Measurements from ENCODE around the gene POR.

POR gene

DNA sequence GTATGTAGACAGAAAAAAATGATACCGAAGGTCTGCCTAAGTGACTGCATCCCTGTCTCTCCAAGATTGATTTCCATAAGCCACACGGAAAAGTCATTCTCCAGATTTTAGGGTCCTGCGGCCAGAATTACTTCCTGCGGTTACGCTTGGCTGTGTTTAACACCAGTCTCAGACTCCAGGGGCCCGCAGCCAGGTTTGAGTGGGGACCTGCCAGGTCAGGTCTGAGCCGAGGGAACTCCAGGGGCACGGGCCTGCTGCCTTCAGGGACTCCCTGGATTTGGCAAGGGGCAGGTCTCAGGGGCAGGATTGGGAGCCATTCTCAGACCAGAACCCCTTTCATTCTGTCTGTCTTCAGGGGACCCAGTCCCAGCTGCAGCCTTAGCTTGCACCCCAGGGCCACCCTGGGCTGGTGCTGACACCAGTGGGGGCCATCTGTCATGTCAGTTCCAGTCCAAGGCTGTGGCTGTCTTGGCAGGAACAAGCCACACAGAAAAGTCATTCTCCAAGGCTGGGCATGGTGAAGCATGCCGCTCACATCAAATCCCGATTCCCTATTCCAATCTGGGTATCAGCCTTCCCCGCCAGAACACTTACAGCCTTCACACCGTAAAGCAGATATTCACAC lies 40.5 kb downstream of the POR start:
- DNase-seq, result no peak

DNA sequence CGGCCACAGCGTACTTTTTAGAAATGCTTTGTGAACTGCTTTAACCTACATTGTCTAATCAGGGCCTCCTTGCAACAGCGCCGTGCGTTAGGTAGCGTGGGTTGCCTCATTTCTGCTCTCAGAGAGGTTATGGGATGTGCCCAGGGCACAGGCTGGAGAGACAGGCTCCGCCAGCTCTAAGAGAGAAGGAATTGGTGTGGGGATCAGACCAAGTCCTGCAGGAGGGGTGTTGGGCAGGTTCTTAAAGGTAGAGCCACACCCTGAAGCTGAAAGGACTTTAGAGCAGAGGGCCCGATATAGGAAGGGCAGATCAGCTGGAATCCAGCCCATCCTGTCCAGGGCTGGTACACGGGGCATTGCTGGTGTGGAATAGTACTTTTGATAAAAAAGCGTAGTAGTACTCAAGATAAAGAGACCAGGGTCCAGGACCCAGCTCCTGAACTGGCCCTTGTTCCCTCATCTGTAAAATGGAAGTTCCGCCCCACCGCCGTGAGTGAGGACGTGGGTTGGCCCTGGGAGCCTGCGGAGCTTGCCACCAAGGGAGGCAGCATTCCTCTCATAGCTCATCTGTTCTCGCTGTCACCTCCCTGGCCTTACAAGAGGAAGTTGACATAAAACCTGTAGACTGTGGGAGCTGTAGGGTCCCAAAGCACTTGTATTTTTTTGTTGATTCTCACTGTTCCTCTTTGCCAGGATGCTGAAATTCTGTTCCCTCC lies 42.2 kb downstream of the POR start:
- no peak for DNase-seq

- DNase-seq, result no peak
Measured at GRCh38 chr7:75958802-75959543, 44.0 kb downstream of the POR start.

- DNase-seq, result no peak
Measured at GRCh38 chr7:75960372-75960771, 45.4 kb downstream of the POR start.

GRCh38 chr7:75961218-75961617 lies 46.3 kb downstream of the POR start:
- DNase-seq, result no peak

DNA sequence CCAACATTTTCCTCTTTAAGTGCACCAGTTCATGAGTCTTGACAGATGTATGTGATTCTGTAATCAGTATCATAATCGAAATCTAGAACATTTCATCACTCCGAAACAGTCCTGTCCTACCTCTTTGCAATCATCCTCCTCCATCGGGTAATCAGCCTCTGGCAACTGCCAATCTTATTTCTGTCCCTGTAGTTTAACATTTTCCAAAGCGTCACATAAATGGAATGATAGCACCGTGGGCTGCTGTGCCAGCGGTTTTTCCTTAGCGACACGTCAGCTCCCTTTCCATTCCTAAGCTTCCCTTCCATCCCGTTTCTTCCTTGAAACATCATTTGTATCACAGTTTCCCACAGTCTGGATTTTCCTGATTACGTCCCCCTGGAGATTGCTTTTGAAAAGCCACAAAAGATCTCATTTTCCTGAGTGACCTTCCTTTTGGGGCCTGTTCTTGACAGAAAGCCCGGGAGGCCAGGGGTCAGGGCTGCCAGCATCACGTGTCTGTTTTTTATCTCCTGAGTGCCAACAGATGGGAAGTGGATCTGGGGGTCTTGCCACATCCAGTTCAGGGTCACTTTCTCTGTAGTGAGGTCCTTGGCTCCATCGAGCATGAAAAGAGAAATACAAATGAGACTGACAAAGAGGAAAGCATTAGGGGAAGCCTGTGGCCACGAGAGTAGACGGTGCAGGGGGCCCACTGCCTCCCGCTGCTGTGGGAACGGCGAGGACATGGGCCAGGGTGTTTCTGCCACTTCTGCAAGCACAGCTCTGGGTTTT lies 47.8 kb downstream of the POR start:
- DNase-seq, result no peak

DNA sequence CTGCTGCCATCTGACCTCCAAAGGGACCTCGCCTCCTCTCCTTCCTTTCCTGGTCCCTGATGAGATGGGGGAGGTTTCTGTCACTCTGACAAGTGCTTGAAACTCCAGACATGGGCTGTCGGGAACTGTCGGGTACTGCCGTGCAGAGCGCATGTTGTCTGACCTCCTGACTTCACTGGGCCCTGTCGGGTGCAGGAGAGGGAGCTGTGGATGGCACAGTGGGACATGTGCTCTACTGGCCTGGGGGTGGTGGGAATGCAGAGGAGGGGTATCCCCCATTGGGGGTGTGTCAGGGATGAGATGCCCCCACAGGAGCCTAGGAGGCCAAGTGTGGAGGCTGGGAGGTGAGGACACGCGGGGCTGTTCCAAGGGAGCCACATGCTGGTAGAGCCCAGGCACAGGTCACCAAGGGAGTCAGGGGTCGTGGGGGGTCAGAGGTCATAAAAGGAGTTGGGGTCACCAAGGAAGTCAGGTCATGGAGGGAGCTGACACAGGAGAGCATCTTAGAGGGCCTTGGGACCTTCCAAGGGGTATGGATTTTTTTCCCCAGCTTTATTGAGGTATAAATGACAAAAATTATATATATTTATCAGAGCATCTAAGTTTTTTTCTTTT lies 48.5 kb downstream of the POR start:
- no peak for DNase-seq

- DNase-seq, result no peak
Measured at GRCh38 chr7:75965617-75966016, 50.7 kb downstream of the POR start.

- DNase-seq, result peak; percentile 56
Measured at GRCh38 chr7:75966190-75966961, 51.4 kb downstream of the POR start.

DNA sequence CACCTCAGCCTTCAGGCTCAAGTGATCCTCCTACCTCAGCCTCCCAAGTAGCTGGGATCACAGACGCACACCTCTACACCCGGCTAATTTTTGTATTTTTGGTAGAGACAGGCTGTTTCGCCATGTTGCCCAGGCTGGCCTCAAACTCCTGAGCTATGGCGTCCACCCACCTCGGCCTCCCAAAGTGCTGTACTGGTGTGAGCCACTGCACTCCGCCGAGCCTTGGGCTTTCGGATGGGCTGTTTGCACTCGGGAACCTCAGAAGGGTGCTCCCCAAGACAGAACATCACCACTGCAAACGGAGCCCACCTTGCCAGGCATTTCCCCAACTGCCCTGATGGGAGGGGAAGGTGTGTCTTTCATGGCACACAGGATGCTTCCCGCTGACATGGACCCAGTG lies 52.1 kb downstream of the POR start:
- DNase-seq, result no peak

- peak; percentile 9 for DNase-seq
Measured at GRCh38 chr7:75967487-75967997, 52.6 kb downstream of the POR start.

GRCh38 chr7:75968012-75968411 lies 53.1 kb downstream of the POR start:
- no peak for DNase-seq

- DNase-seq, result no peak
Measured at GRCh38 chr7:75968561-75969001, 53.6 kb downstream of the POR start.

- no peak for DNase-seq
Measured at GRCh38 chr7:75969182-75969581, 54.2 kb downstream of the POR start.

DNA sequence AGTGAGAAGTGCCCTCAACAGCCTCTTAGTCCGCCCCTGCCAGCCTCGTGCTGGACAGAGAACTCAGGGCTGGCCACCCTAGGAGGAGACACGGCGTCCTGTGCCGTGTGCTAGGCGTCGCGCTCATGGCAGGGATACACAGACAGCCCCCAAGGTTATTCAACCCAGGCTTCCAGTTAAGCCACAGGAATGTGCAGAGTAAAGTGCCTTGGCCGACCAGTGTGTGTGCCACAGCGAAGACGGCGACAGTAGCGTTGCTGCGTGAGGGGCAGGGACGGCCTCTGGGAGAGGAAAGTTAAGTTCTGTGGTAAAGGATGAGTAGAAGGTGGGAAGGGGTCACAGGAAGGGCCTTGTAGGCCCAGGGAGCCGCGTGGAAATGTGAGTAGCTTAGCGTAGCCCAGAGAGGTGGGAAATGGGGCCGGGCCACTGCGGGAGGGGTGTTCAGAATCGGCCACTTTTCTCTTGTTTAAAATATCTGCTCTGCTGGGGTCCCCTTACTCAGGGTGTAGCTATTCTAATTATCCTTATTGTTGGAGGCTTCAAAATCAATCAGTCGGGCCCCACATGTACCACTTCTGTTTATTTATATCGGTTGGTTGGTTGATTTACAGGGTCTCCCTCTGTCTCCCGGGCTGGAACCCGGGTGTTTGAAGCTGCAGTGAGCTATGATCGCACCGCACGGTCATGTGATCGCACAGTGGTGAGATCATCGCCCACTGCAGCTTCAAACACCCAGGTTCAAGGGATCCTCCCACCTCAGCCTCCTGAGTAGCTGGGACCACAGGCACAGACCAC lies 54.9 kb downstream of the POR start:
- no peak for DNase-seq

GRCh38 chr7:75971309-75971960 lies 56.5 kb downstream of the POR start:
- DNase-seq, result no peak

GRCh38 chr7:75971961-75972763 lies 57.2 kb downstream of the POR start:
- no peak for DNase-seq

DNA sequence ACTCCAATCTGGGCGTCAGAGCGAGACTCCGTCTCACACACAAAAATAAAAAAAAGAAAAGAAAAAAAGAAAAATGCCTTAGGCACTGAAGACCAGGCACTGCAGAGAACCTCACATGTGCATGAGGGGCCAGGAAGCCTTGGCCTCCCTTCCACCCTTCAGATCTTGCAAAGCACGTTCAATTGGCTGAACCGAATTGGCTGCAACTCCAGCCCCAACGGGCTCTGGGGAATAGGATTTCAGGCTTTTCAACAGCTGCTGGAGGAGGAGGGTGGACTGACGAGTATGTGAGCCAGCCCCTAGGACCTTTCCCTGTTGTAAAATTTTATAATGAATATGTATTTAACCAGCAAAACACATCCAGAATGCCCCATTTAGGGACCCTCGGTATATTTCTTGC lies 62.8 kb downstream of the POR start:
- DNase-seq, result no peak

DNA sequence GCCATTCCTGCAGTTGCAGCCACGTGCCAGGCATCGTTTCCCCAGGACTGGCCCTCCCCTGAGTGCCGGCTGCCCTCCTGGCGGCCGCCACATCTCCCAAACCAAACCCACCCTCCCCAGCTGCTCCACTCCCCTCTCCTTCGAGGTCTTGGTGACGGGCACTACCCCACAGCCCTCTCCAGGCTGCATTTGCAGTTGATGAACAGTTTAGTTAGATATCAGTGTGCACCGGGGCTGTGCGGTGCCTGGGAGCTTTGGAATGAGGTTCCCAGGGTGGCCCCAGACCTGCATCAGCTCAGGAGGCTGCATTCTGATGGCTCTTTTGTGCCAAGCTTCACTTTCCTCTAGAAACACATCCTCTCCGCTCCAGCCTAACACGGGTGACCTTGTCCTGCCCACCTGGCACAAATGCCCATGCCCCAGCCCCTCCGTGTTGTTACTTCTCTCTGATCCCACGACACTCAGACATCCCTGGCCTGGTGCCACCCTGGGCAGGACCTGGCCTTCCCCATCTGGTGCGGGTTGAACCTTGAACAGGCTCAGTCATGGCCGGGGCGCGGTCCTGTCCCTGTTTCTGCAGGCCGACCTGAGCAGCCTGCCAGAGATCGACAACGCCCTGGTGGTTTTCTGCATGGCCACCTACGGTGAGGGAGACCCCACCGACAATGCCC lies 64.9 kb downstream of the POR start:
- DNase-seq, result no peak

Measured in NCI-H1417 treated with DMSO at 0.1 percent for 48 hours (cell line).